K562 (cell line): Measurements from ENCODE around the gene KCTD15. TPM values are rescaled to one million over a fixed set of nuclear protein-coding genes. Genes with fewer than 3 reads are reported as not detected.

Experiments
- ATAC-seq: fragments of 200-7000 bp; cut with Tn5 transposase; 3 replicates; pipeline ENCODE4 v1.9.1; 2020; ENCODE audit warnings: moderate library complexity
- BruUV-seq: library from RNA; stranded (reverse); fragments of 400-500 nt; replicated peaks from 2 replicates; lab custom pipeline; 2021; lab: Mats Ljungman, UMichigan
- CTCF ChIA-PET: fragments of 300-600 bp; formaldehyde crosslinking; extraction: SDS; loops from one replicate; lab custom pipeline; 2021; ENCODE audit warnings: low intra/inter-chr PET ratio; lab: Yijun Ruan, JAX
- POLR2A ChIA-PET: fragments of 300-600, 350-650 bp; sonication (Branson Sonifier 250); formaldehyde crosslinking; extraction: SDS; loops from one replicate; lab custom pipeline; 2021; ENCODE audit warnings: antibody characterized with exemption, inconsistent platforms; lab: Yijun Ruan, JAX
- DNase-seq, 4 experiments: peaks; one replicate each; pipeline versions ENCODE4 v3.0.0 to v3.0.0-alpha.2; 2011 to 2018; ENCODE audit warnings: low spot score in 3 of 4, mixed read lengths in 3 of 4; ENCODE audit errors: extremely low read depth in 1 of 4
- FAIRE-seq: peaks from 2 replicates; lab custom pipeline; 2011; peaks lifted over from hg19 to GRCh38; lab: Jason Lieb, UNC
- H2AFZ ChIP-seq: 2 replicates; pipeline ENCODE4 v1.6.0; 2011; ENCODE audit warnings: low read depth, low read length, control low read depth, inconsistent platforms
- H3K27ac ChIP-seq: fragments of 200-600 bp; 3 replicates; pipeline ENCODE4 v1.8.0; 2011; ENCODE audit warnings: low read depth, mild to moderate bottlenecking, control low read depth, inconsistent platforms, low read length, moderate library complexity, mixed read lengths; ENCODE audit errors: extremely low read depth
- H3K27me3 ChIP-seq, 2 experiments: fragments of 300-600 bp in 1 of 2; 2 replicates in 1 of 2; 3 replicates in 1 of 2; pipeline versions ENCODE4 v1.6.0 to v1.8.0; 2011; ENCODE audit warnings: inconsistent platforms in 2 of 2, low read length in 2 of 2, mild to moderate bottlenecking in 1 of 2, mixed read lengths in 1 of 2, moderate library complexity in 1 of 2; ENCODE audit not compliant: control insufficient read depth in 2 of 2, insufficient read depth in 2 of 2
- H3K36me3 ChIP-seq: fragments of 300-600 bp; 3 replicates; pipeline ENCODE4 v1.8.0; 2011; ENCODE audit warnings: mild to moderate bottlenecking, low read length, inconsistent platforms; ENCODE audit not compliant: control insufficient read depth, insufficient read depth
- H3K4me1 ChIP-seq, 2 experiments: fragments of 200-600 bp in 1 of 2; replicated peaks in 1 of 2; 2 replicates in 1 of 2; 3 replicates in 1 of 2; pipeline versions ENCODE4 v1.5.1 to v1.8.0; 2011; ENCODE audit warnings: inconsistent platforms in 2 of 2, low read length in 2 of 2, mild to moderate bottlenecking in 1 of 2, mixed read lengths in 1 of 2, moderate library complexity in 1 of 2; ENCODE audit not compliant: control insufficient read depth in 2 of 2, insufficient read depth in 2 of 2
- H3K4me2 ChIP-seq: 2 replicates; pipeline ENCODE4 v1.6.1; 2011; ENCODE audit warnings: low read length, control low read depth, inconsistent platforms, mixed read lengths; ENCODE audit not compliant: insufficient read depth
- H3K4me3 ChIP-seq: fragments of 200-600 bp; sonication (generic), shearing (Covaris generic); 2 replicates; pipeline ENCODE4 v1.5.1; 2016; ENCODE audit warnings: control low read depth, inconsistent platforms
- H3K79me2 ChIP-seq: fragments of 200-600 bp; 3 replicates; pipeline ENCODE4 v1.8.0; 2011; ENCODE audit warnings: low read length, inconsistent platforms; ENCODE audit not compliant: control insufficient read depth, insufficient read depth
- H3K9ac ChIP-seq, 2 experiments: 2 replicates each; pipeline versions ENCODE4 v1.6.0 to v1.6.1; 2011; ENCODE audit warnings: low read depth in 2 of 2, low read length in 2 of 2, control low read depth in 1 of 2, inconsistent platforms in 1 of 2, mild to moderate bottlenecking in 1 of 2, mixed read lengths in 1 of 2; ENCODE audit not compliant: insufficient read depth in 1 of 2
- H3K9me1 ChIP-seq: one replicate; pipeline ENCODE4 v1.6.0; 2011; ENCODE audit warnings: inconsistent platforms, mild to moderate bottlenecking, low read length, moderate library complexity; ENCODE audit not compliant: control insufficient read depth, insufficient read depth
- H3K9me3 ChIP-seq: replicated peaks from 2 replicates; pipeline ENCODE4 v1.5.1; 2011; ENCODE audit warnings: low read depth, low read length, inconsistent platforms; ENCODE audit not compliant: control insufficient read depth, insufficient read depth
- H4K20me1 ChIP-seq: replicated peaks from 2 replicates; pipeline ENCODE4 v1.6.1; 2011; ENCODE audit warnings: low read length, inconsistent platforms, mixed read lengths; ENCODE audit not compliant: control insufficient read depth, insufficient read depth
- ATF7 ChIP-seq: fragments of 450-650 bp; IDR thresholded peaks from 2 replicates; pipeline ENCODE4 v1.7.1; 2014; ENCODE audit warnings: mild to moderate bottlenecking, moderate library complexity
- EHMT2 ChIP-seq: fragments of 450-650 bp; IDR thresholded peaks from 2 replicates; pipeline ENCODE4 v1.6.1; 2018; ENCODE audit warnings: antibody characterized with exemption
- FOXK2 ChIP-seq, 2 experiments: fragments of 450-650 bp; IDR thresholded peaks in 1 of 2; conservative IDR thresholded peaks in 1 of 2; 2 replicates each; pipeline ENCODE4 v1.6.1; 2016; ENCODE audit warnings: low read depth in 2 of 2, mild to moderate bottlenecking in 1 of 2
- KLF1 ChIP-seq: fragments of 450-650 bp; IDR thresholded peaks from 2 replicates; pipeline ENCODE4 v1.6.1; 2016; ENCODE audit warnings: missing genetic modification characterization, missing compliant biosample characterization
- MYC ChIP-seq, 2 experiments: fragments of 250-450 bp in 1 of 2; sonication (Bioruptor Pico) in 1 of 2; IDR thresholded peaks; 2 replicates each; pipeline versions ENCODE4 v1.5.1 to v1.6.1; 2012 to 2021; ENCODE audit warnings: low read depth in 2 of 2, borderline replicate concordance in 1 of 2, improper control_type of control experiment in 1 of 2, low read length in 1 of 2, mild to moderate bottlenecking in 1 of 2, moderate library complexity in 1 of 2
- ZNF224 ChIP-seq: sonication (generic); formaldehyde crosslinking; IDR thresholded peaks from 2 replicates; pipeline ENCODE4 v1.8.0; 2022; ENCODE audit warnings: mild to moderate bottlenecking, missing genetic modification reagents
- ZNF239 ChIP-seq: fragments of 250-450 bp; sonication (Bioruptor Pico); IDR thresholded peaks from 2 replicates; pipeline ENCODE4 v1.4.0; 2020; ENCODE audit warnings: mild to moderate bottlenecking
- ZNF699 ChIP-seq: fragments of 250-450 bp; sonication (Bioruptor Pico); IDR thresholded peaks from 2 replicates; pipeline ENCODE4 v1.8.0; 2021; ENCODE audit warnings: mild to moderate bottlenecking, moderate library complexity; ENCODE audit not compliant: insufficient replicate concordance
- whole genome bisulfite sequencing: fragments of 100-300 bp; shearing (Covaris generic); methylation state at CpG from one replicate; pipeline ENCODE4 v1.1.6; 2016; ENCODE audit warnings: low coverage, mixed read lengths; ENCODE audit not compliant: insufficient coverage; ENCODE audit errors: missing lambda C conversion rate; 5-methylcytosine and 5-hydroxymethylcytosine counted together
- in situ Hi-C: fragments of 300-500 bp; cut with MboI; formaldehyde crosslinking; loops from 4 replicates; pipeline ENCODE4 v1.15.0; 2018; ENCODE audit warnings: inconsistent platforms, mixed read lengths
- intact Hi-C: fragments of 100-400 bp; cut with micrococcal nuclease; formaldehyde crosslinking; loops from 2 replicates; pipeline ENCODE4 v1.14.2; 2022
- polyA plus RNA-seq, 8 experiments: library from polyadenylated mRNA; depleted of rRNA in 4 of 8; stranded (reverse) in 5 of 8; unstranded in 3 of 8; fragments of >200 nt; fragmentation: Nextera tagmentation in 2 of 8; fragmentation: Illumina TruSeq in 1 of 8; extraction: Ambion mirVana in 2 of 8; extraction: Trizol in 1 of 8; gene quantifications; 2 replicates each; pipeline versions ENCODE4 v1.2.1 to v1.2.3, GENCODE V29; 2011 to 2014; ENCODE audit warnings: inconsistent platforms in 1 of 8, missing spikeins in 1 of 8
- total RNA-seq, 7 experiments: library from RNA; depleted of rRNA in 6 of 7; stranded (reverse); fragments of >200 nt in 6 of 7; fragmentation: Illumina TruSeq in 2 of 7; extraction: Trizol in 2 of 7; gene quantifications; 2 replicates each; pipeline versions ENCODE4 v1.2.1 to v1.2.3, GENCODE V29; 2011 to 2021; ENCODE audit warnings: low replicate concordance in 1 of 7
- TF ChIP-seq, protein P1 (sequence below): fragments of 250-450 bp; sonication (Bioruptor Pico); IDR thresholded peaks from 2 replicates; pipeline ENCODE4 v1.4.0; 2020
- TF ChIP-seq, protein P2 (sequence below), 3 experiments: fragments of 200-800 bp in 1 of 3; sonication (Bioruptor generic) in 1 of 3; sonication (generic) in 1 of 3; formaldehyde crosslinking in 1 of 3; IDR thresholded peaks; 2 replicates each; pipeline versions ENCODE4 v1.6.1 to v1.8.0; 2016 to 2022; ENCODE audit warnings: mild to moderate bottlenecking in 2 of 3, missing compliant biosample characterization in 2 of 3, missing genetic modification characterization in 2 of 3, missing genetic modification reagents in 1 of 3
- TF ChIP-seq, protein P3 (sequence below): sonication (generic); formaldehyde crosslinking; IDR thresholded peaks from 2 replicates; pipeline ENCODE4 v1.5.0; 2020; ENCODE audit warnings: missing genetic modification reagents
- TF ChIP-seq, protein P4 (sequence below): fragments of 250-450 bp; sonication (Bioruptor Pico); IDR thresholded peaks from 2 replicates; pipeline ENCODE4 v1.5.0; 2020; ENCODE audit warnings: mild to moderate bottlenecking

The KCTD15 gene
- total and polyA plus RNA-seq, 9 of the 15 experiments (the other 6 are each of a cell fraction or from before 2014, with no cell fraction given) = 1.7 to 49.0 (median 11.8) TPM

DNA sequence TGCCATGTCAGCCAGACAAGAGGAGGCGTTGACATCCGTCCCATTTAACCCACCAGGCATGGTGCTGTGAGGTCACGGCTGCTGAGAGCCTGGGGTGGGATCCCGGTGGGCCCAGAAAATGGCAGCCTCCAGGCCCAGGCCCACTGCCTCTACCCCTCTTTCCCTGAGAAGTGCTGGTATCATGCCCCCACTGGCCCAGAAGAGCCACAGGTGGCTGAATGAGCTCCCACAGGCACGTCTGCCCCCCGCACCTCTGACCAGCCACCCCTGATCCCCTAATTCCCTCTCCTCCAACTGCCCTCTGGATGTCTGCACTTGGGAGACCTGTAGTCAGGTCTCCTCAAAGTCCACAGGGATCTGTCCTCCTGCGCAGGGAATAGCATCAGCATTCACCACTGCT lies 37.3 kb upstream of the KCTD15 start:
- Histone ChIP-seq H3K27me3 (peaks cover 0 to 39% of the 10 kb centered on the region in 2 experiments; a peak in 4 of 5 replicates), H3K9ac (no peak overlapping the region), H4K20me1 (0 out of 2 replicates have a peak, but pooled peaks cover 7% of the 10 kb centered on the region), H3K4me1 (no peaks in the 10 kb centered on the region), H3K27ac (no peak overlapping the region), H3K9me1 (no peaks in the 10 kb centered on the region), H3K4me2 (no peak overlapping the region), H3K4me3 (no peak overlapping the region), H3K36me3 (no peaks in the 10 kb centered on the region), H3K79me2 (no peaks in the 10 kb centered on the region), H2AFZ (no peak overlapping the region), H3K9me3 (no peaks in the 10 kb centered on the region)
- in situ Hi-C loops (no loop called here), intact Hi-C loops (no loop called here)
- ATAC-seq = no peak
- 0% methylated on average over 7 of the region's 7 CpGs for WGBS
- FAIRE-seq = no peak
- no peak for DNase-seq
- POLR2A ChIA-PET = no interaction called here
- TF ChIP-seq MYC (IDR thresholded peaks at IDR 0.05; ENCODE audit: low read depth, low read length) = no peak
- no peak for TF ChIP-seq MYC (CRISPR knock-in tag; IDR thresholded peaks at IDR 0.05; ENCODE audit: borderline replicate concordance, low read depth)
- TF ChIP-seq ZNF699 (CRISPR knock-in tag) = no peak
- TF ChIP-seq, protein P1, sequence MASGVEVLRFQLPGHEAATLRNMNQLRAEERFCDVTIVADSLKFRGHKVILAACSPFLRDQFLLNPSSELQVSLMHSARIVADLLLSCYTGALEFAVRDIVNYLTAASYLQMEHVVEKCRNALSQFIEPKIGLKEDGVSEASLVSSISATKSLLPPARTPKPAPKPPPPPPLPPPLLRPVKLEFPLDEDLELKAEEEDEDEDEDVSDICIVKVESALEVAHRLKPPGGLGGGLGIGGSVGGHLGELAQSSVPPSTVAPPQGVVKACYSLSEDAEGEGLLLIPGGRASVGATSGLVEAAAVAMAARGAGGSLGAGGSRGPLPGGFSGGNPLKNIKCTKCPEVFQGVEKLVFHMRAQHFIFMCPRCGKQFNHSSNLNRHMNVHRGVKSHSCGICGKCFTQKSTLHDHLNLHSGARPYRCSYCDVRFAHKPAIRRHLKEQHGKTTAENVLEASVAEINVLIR = no peak
- TF ChIP-seq, protein P2, sequence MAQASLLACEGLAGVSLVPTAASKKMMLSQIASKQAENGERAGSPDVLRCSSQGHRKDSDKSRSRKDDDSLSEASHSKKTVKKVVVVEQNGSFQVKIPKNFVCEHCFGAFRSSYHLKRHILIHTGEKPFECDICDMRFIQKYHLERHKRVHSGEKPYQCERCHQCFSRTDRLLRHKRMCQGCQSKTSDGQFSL (CRISPR knock-in tag; IDR thresholded peaks at IDR 0.05) = no peak
- TF ChIP-seq, protein P2 (tag; IDR thresholded peaks at IDR 0.05) = no peak
- no peak for TF ChIP-seq ZNF239 (CRISPR knock-in tag)
- no peak for TF ChIP-seq EHMT2
- TF ChIP-seq, protein P3, sequence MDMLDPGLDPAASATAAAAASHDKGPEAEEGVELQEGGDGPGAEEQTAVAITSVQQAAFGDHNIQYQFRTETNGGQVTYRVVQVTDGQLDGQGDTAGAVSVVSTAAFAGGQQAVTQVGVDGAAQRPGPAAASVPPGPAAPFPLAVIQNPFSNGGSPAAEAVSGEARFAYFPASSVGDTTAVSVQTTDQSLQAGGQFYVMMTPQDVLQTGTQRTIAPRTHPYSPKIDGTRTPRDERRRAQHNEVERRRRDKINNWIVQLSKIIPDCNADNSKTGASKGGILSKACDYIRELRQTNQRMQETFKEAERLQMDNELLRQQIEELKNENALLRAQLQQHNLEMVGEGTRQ (CRISPR knock-in tag) = no peak
- TF ChIP-seq KLF1 (tag) = no peak
- TF ChIP-seq, protein P4, sequence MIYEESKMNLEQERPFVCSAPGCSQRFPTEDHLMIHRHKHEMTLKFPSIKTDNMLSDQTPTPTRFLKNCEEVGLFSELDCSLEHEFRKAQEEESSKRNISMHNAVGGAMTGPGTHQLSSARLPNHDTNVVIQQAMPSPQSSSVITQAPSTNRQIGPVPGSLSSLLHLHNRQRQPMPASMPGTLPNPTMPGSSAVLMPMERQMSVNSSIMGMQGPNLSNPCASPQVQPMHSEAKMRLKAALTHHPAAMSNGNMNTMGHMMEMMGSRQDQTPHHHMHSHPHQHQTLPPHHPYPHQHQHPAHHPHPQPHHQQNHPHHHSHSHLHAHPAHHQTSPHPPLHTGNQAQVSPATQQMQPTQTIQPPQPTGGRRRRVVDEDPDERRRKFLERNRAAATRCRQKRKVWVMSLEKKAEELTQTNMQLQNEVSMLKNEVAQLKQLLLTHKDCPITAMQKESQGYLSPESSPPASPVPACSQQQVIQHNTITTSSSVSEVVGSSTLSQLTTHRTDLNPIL (CRISPR knock-in tag) = no peak
- TF ChIP-seq ZNF224 (CRISPR knock-in tag) = no peak
- no peak for TF ChIP-seq FOXK2 (conservative IDR thresholded peaks at IDR 0.05 in 1 of 2, IDR thresholded peaks at IDR 0.05 in 1 of 2; ENCODE audit: low read depth in 2 of 2)
- TF ChIP-seq ATF7 = no peak
- CTCF ChIA-PET = no interaction called here
- no TSS peak for BruUV-seq
